ENCODE measurements around the gene SRPK2.

Gene SRPK2

GRCh38 chr7:105389889-105390288 is 1.2 kb upstream of the SRPK2 start:
- TF ChIP-seq GATA2 (IDR thresholded peaks at IDR 0.05; ENCODE audit: low read depth, low read length) = no peak
- no peak for TF ChIP-seq GATA3 (IDR thresholded peaks at IDR 0.05; ENCODE audit: low read depth, low read length)

GRCh38 chr7:105389088-105389650 is 448 bp upstream of the SRPK2 start:
- TF ChIP-seq GATA3 (IDR thresholded peaks at IDR 0.05; ENCODE audit: low read depth, low read length) = no peak
- no peak for TF ChIP-seq GATA2 (IDR thresholded peaks at IDR 0.05; ENCODE audit: low read depth, low read length)

DNA sequence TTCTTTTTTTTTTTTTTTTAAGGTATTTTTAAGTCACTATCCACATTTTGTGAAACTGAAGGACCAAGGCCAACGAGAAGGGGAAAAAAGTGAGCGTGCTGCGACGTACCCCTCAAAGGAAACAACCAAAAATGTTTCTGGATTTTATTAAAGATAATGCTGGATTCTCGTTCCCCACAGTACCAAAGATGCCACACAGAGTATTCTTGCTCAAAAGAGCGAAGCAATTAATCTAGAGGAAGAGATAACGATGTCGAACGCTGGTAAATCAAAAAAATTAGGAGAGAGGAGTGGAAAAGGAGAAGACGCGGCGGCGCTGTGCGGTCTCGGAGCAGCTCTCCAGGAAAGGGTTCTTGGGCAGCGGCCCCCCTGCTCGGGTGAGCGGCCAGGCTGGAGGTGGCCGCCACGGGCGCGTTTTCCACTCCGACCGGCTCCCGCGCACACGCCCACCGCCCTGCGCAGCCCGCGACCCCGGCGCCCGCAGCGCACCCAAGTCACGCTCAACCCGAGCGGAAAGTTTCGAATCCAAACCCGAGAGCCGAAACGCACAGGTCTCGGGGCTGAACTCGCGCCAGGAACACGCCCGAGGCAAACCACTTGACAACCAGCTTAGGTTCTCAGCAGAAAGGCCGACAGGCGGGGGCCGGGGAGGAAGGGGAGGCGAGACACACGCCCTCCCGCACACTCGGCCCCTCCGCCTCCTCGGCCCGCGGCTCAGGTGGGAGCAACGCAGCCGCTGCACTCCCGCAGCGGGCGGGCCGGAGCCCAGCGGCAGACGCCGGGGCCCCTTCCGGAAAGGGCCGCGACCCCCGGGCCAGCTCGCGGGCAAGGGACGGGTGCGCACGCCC is 989 bp downstream of the SRPK2 start:
- no peak for TF ChIP-seq GATA3 (IDR thresholded peaks at IDR 0.05; ENCODE audit: low read depth, low read length)
- TF ChIP-seq GATA2 (IDR thresholded peaks at IDR 0.05; ENCODE audit: low read depth, low read length) = peak; percentile 31; the same call in 1 of the 2 replicates

DNA sequence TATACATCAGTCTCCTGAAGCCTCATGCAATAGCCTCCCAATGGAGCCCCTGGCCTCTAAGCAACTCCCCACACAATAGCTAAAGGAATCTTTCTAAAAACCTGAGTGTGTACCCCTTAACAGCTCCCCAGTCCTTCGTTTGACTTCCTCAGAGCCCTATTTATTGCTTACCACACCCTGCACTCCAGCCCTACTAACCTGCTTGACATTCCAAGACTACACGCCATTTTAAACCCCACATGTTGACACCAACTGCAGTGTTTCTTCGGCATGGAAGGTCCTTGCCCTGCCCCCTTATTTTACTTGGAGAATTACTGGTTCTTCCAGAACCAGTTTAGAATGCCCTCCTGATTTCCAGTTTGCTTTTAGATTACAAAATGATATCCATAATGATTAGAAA is 10.8 kb downstream of the SRPK2 start:
- no peak for TF ChIP-seq GATA3 (IDR thresholded peaks at IDR 0.05; ENCODE audit: low read depth, low read length)
- TF ChIP-seq GATA2 (IDR thresholded peaks at IDR 0.05; ENCODE audit: low read depth, low read length) = no peak

- TF ChIP-seq GATA3 (IDR thresholded peaks at IDR 0.05; ENCODE audit: low read depth, low read length) = no peak
- no peak for TF ChIP-seq GATA2 (IDR thresholded peaks at IDR 0.05; ENCODE audit: low read depth, low read length)
Measured at GRCh38 chr7:105376908-105377533, 11.7 kb downstream of the SRPK2 start.

DNA sequence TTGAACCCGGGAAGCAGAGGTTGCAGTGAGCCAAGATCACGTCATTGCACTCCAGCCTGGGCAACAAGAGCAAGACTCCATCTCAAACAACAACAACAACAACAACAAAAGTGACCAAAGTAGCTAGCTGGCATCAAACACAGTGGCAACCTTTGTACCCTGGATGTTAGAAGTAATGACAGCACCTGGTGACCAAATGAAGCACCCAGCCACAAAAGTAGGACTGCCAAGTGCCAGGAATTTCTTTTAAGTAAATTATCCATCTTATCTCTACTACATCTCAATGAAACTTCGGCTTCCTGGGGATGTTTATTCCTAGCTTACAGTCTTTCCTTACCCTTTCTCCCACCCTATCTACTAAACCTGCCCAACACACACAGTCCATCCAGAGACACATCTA is 18.8 kb downstream of the SRPK2 start:
- peak; percentile 19; the same call in 1 of the 2 replicates for TF ChIP-seq GATA2 (IDR thresholded peaks at IDR 0.05; ENCODE audit: low read depth, low read length)
- TF ChIP-seq GATA3 (IDR thresholded peaks at IDR 0.05; ENCODE audit: low read depth, low read length) = no peak

DNA sequence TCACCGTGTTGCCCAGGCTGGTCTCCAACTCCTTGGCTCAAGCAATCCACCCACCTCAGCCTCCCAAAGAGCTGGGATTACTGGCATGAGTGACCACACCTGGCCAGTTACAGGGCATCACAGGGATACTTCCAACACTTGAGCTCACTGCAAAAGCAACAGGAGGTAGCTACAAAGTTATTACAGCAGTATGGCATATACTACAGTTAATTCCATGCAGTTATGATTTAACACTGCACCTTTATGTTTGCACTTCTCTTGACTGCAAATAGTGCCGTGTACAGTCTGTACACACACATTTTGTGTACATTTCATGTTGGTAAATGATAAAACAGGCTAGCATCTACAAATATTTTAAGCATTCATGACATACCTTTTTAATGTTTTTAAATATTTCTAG is 21.3 kb downstream of the SRPK2 start:
- no peak for TF ChIP-seq GATA3 (IDR thresholded peaks at IDR 0.05; ENCODE audit: low read depth, low read length)
- no peak for TF ChIP-seq GATA2 (IDR thresholded peaks at IDR 0.05; ENCODE audit: low read depth, low read length)

- no peak for TF ChIP-seq GATA2 (IDR thresholded peaks at IDR 0.05; ENCODE audit: low read depth, low read length)
- no peak for TF ChIP-seq GATA3 (IDR thresholded peaks at IDR 0.05; ENCODE audit: low read depth, low read length)
Measured at GRCh38 chr7:105365541-105366534, 22.9 kb downstream of the SRPK2 start.

GRCh38 chr7:105364684-105365083 is 24.0 kb downstream of the SRPK2 start:
- TF ChIP-seq GATA2 (IDR thresholded peaks at IDR 0.05; ENCODE audit: low read depth, low read length) = no peak
- no peak for TF ChIP-seq GATA3 (IDR thresholded peaks at IDR 0.05; ENCODE audit: low read depth, low read length)

DNA sequence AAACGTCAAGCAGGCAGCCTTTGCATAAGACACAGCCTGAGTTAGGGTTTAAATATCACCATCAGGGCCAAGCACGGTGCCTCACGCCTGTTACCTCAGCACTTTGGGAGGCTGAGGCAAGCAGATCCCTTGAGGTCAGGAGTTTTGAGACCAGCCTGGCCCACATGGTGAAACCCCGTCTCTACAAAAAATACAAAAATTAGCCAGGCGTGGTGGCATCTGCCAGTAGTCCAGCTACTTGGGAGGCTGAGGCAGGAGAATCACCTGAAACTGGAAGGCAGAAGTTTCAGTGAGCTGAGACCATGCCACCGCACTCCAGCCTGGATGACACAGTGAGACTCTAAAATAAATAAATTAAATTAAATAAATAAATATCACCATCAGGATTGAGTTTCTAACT is 33.0 kb downstream of the SRPK2 start:
- TF ChIP-seq GATA2 (IDR thresholded peaks at IDR 0.05; ENCODE audit: low read depth, low read length) = no peak
- TF ChIP-seq GATA3 (IDR thresholded peaks at IDR 0.05; ENCODE audit: low read depth, low read length) = no peak

GRCh38 chr7:105354383-105354782 is 34.3 kb downstream of the SRPK2 start:
- TF ChIP-seq GATA2 (IDR thresholded peaks at IDR 0.05; ENCODE audit: low read depth, low read length) (no peak), GATA3 (IDR thresholded peaks at IDR 0.05; ENCODE audit: low read depth, low read length) (no peak)

- TF ChIP-seq GATA2 (IDR thresholded peaks at IDR 0.05; ENCODE audit: low read depth, low read length) = no peak
- no peak for TF ChIP-seq GATA3 (IDR thresholded peaks at IDR 0.05; ENCODE audit: low read depth, low read length)
Measured at GRCh38 chr7:105353752-105354328, 34.9 kb downstream of the SRPK2 start.

- no peak for TF ChIP-seq GATA2 (IDR thresholded peaks at IDR 0.05; ENCODE audit: low read depth, low read length)
- no peak for TF ChIP-seq GATA3 (IDR thresholded peaks at IDR 0.05; ENCODE audit: low read depth, low read length)
Measured at GRCh38 chr7:105352901-105353668, 35.6 kb downstream of the SRPK2 start.
